GM19099 (cell line): ENCODE data around the gene NMRAL1.

Experiments used
- POLR2A ChIP-seq: IDR thresholded peaks from 3 replicates; pipeline ENCODE4 v1.6.1; 2011; ENCODE audit warnings: low read depth; ENCODE audit not compliant: insufficient read length; ENCODE audit errors: extremely low read depth

Gene NMRAL1

DNA sequence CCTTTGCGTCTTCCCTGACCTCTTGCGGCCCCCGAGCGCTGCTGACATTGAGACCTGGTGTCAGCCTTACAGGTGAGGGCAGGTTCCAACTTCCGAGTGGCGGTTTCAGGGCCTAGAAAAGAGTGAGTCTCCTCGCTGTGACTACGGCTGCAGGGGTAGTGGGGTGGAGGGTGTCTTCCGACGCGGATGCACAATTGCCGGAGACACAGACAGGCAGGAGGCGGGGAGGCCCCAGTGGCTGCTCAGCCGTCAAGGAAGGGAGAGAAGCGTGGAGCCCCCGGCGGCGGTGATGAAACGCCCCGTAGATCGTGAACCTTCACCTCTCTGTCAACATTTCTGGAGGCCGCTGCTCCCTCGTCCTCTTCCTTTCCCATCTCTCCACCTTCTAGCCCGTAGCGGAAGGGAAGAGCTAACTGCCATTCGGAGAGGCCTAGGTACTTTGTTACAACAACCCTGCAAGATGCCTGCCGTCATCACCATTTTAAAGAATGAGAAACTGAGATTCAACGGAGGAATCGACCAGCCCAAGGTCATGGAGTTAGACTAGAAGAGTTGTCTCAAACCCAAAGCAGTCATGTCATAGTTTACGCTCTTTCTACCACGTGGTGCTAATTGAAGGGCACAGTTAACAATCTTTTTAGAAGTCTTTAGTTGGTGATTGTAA is 48.3 kb downstream of the NMRAL1 start:
- no peak for TF ChIP-seq POLR2A

DNA sequence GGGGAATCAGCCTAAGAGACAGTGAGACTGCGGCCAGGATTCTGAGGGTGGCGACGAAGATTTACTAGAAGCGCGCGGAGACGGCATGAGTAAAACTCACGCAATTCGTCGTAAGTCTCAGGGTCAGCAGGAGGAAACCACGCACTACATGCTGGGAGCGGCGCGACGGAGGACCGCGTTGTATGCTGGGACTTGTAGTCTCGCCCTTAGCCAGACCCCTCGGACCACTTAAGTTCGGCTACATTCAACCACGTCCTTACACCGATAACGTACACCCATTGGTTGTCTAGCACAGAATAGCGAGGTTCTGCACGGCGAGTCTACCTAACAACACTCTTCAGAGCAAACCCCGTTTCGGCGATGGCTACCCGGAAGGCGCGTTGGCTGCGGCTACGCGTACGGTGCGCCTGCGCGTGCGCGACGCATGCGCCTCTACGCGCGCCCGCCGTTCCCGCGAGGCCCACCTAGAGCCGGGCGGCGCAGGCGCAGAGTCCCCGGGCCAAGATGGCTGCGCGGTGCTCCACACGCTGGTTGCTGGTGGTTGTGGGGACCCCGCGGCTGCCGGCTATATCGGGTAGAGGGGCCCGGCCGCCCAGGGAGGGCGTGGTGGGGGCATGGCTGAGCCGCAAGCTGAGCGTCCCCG is 48.9 kb downstream of the NMRAL1 start, which contains the start of gene DNAJA3:
Gene DNAJA3 (plus strand): TSS at position 491 of the 643 bp plus-strand sequence. CDS start 14 bp downstream, at position 505.
- TF ChIP-seq POLR2A, result peak; percentile 93

GRCh38 chr16:4420505-4421105 is 53.8 kb downstream of the NMRAL1 start:
- TF ChIP-seq POLR2A, result no peak

DNA sequence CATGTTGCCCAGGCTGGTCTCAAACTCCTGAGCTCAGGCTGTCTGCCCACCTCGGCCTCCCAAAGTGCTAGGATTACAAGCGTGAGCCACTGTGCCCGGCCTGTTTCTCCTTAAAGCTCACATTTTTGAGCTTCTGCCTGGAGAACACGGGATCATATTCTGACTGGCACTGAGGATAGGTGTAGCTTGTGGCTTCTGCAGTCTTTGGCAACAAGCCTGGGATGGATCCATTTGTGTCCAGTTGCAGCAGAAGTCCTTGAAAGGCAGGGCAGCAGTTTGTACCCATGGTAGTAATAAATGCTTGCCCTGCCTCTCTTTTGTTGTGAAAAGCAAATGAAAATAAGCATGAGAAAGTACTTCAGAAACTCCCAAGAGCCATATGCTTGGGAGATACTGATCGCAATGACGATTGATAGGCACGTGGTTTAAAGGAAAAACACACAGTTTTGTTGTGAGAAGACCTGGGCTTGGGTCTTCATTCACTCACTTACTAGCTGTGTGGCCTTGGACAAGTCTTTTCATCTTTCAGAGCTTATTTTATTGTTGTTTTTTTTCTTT is 54.9 kb downstream of the NMRAL1 start:
- TF ChIP-seq POLR2A, result no peak

- peak; percentile 78 for TF ChIP-seq POLR2A
Observed at GRCh38 chr16:4416200-4417032, 58.0 kb downstream of the NMRAL1 start, which contains the start of gene CORO7. CORO7 (minus strand) TSS chr16:4416596; CDS start chr16:4416518, 78 bp downstream.

DNA sequence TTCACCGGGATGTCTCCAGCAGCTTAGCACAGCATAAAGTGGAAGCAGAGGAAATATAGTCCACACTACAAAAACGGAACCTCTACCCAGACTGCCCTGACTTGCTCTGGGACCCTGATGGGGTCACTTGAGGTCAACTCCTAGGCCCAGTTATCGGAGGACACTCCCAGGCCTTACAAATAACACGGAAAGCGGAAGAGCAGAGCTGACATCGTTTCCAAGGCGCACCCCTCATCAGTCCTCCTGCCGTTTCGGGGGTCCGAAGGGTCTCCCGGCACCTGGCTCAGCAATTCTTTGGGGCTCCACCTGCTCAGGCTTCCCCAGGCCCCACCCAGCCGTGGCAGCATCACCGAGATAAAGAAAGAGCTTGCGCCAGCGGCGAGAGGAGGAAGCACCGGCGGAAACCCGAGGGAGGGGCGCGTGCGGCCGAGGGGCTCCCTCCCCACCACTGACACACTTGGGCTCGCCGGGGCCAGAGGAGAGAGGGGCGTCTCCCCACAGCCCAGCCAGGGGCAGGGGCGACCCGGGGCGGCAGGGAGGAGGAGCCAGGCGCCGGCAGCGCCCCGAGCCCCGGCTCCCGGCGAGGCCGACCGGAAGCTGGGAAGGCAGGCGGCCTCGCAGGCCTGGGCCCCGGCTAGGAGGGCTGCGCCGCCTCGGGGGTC is 58.8 kb downstream of the NMRAL1 start:
- TF ChIP-seq POLR2A, result peak; percentile 46

GRCh38 chr16:4414187-4414917 is 60.1 kb downstream of the NMRAL1 start:
- no peak for TF ChIP-seq POLR2A

DNA sequence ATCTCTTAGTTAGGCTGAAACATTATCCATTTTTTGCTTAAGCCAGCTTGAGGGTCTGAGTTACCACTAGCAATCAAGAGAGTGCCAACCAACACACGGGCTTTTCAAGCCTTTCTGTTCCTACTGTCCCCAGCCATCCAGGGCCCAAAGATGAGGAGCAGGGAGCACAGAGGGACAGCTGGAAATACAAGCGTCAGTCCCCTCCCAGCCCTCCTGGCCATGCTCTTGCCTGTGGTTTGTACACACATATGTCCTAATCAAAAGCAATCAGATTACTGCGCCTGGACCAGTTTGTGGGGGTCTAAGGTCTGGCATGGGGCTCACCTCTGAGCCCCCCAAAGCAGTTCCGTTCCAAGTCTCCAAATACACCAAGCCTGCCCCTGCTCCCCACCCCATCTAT is 61.6 kb downstream of the NMRAL1 start:
- no peak for TF ChIP-seq POLR2A

DNA sequence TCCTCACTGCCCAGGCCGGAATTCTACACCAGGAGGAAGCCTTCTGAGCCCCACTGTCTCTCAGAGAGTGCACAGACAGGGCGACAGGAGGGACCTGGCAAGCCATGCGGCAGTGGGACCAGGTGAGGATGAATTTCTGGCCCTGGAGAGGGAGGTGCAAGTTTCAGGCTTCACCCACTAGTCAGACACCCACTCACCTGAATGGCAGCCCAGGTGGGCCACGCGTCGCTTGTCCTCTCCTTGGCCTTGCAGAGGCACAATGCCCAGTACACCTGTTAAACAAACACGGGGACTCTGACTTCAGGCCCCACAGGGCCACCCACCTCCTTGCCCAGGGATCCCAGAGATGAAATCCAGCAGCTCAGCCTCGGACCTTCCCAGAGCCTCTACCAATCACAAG is 62.3 kb downstream of the NMRAL1 start:
- TF ChIP-seq POLR2A, result no peak
